HG03095 (cell line): ENCODE data around the gene ATXN1L.
"Not testable (repeated sequence)": the region's sequence is repeated elsewhere in the genome, so short reads cannot be mapped to it uniquely, and the experiment has no call there.

Experiments used
- ATAC-seq: cut with Tn5 transposase; IDR thresholded peaks from one replicate; pipeline ENCODE4 v1.9.1; 2021; ENCODE audit warnings: moderate library complexity; ENCODE audit not compliant: unreplicated experiment

Gene ATXN1L

GRCh38 chr16:71851746-71852145 lies 6.0 kb downstream of the ATXN1L start:
- no peak for ATAC-seq

GRCh38 chr16:71852158-71852557 lies 6.4 kb downstream of the ATXN1L start:
- ATAC-seq, result no peak

GRCh38 chr16:71852561-71852960 lies 6.8 kb downstream of the ATXN1L start:
- no peak for ATAC-seq

GRCh38 chr16:71853413-71853812 lies 7.6 kb downstream of the ATXN1L start:
- ATAC-seq, result peak; percentile 71

GRCh38 chr16:71854369-71854948 lies 8.7 kb downstream of the ATXN1L start:
- no peak for ATAC-seq

GRCh38 chr16:71855937-71856662 lies 10.3 kb downstream of the ATXN1L start:
- ATAC-seq, result no peak

GRCh38 chr16:71859762-71860521 lies 14.2 kb downstream of the ATXN1L start:
- no peak for ATAC-seq

- no peak for ATAC-seq
Measured at GRCh38 chr16:71863995-71864394, 18.2 kb downstream of the ATXN1L start.

GRCh38 chr16:71865173-71865863 lies 19.5 kb downstream of the ATXN1L start:
- ATAC-seq, result no peak

- not testable (repeated sequence) for ATAC-seq
Measured at GRCh38 chr16:71867175-71867574, 21.4 kb downstream of the ATXN1L start.

GRCh38 chr16:71867939-71868338 lies 22.2 kb downstream of the ATXN1L start:
- ATAC-seq, result no peak

GRCh38 chr16:71869089-71869488 lies 23.3 kb downstream of the ATXN1L start:
- no peak for ATAC-seq

- ATAC-seq, result no peak
Measured at GRCh38 chr16:71870818-71871217, 25.0 kb downstream of the ATXN1L start.

- no peak for ATAC-seq
Measured at GRCh38 chr16:71873199-71873598, 27.4 kb downstream of the ATXN1L start.

GRCh38 chr16:71878911-71879310 lies 33.1 kb downstream of the ATXN1L start:
- no peak for ATAC-seq

- ATAC-seq, result no peak
Measured at GRCh38 chr16:71880176-71880575, 34.4 kb downstream of the ATXN1L start.

- ATAC-seq, result peak; percentile 37
Measured at GRCh38 chr16:71882505-71883167, 36.9 kb downstream of the ATXN1L start.

- ATAC-seq, result peak; percentile 46
Measured at GRCh38 chr16:71883168-71883848, 37.5 kb downstream of the ATXN1L start.

- ATAC-seq, result peak; percentile 60
Measured at GRCh38 chr16:71883849-71884638, 38.3 kb downstream of the ATXN1L start, which contains the start of gene ZNF821. ZNF821 (minus strand) TSS chr16:71884182; CDS start chr16:71879946, 4,236 bp downstream.
